Measurements from ENCODE around the gene RND2.

Gene RND2

GRCh38 chr17:43070257-43070656, 45.2 kb downstream of the RND2 start:
- Histone ChIP-seq H3K9me3 (ENCODE audit: control insufficient read depth, low read length) (no peaks in the 10 kb centered on the region), H3K27me3 (ENCODE audit: control insufficient read depth, insufficient read depth, low read length) (no peaks in the 10 kb centered on the region)
- no peak for TF ChIP-seq CTCF (IDR thresholded peaks at IDR 0.05)

GRCh38 chr17:43070872-43071271, 45.8 kb downstream of the RND2 start:
- Histone ChIP-seq H3K36me3 (ENCODE audit: control insufficient read depth, insufficient read depth, low read length) (no peaks in the 10 kb centered on the region), H3K4me3 (ENCODE audit: low read depth, low read length) (no peak overlapping the region), H2AFZ (no peak overlapping the region), H3K9me3 (ENCODE audit: control insufficient read depth, low read length) (no peaks in the 10 kb centered on the region), H3K27ac (no peak overlapping the region), H3K4me2 (ENCODE audit: low read length) (no peak overlapping the region), H3K27me3 (ENCODE audit: control insufficient read depth, insufficient read depth, low read length) (no peaks in the 10 kb centered on the region), H3K4me1 (no peaks in the 10 kb centered on the region), H3K79me2 (no peaks in the 10 kb centered on the region), H3K9ac (no peak overlapping the region)
- no peak for TF ChIP-seq CTCF (IDR thresholded peaks at IDR 0.05)

More at GRCh38 chr17:43070257-43070656, 45.2 kb downstream of the RND2 start:
- Histone ChIP-seq H3K27ac (no peak overlapping the region), H3K4me3 (ENCODE audit: low read depth, low read length) (no peak overlapping the region), H3K79me2 (no peaks in the 10 kb centered on the region), H2AFZ (no peak overlapping the region), H3K9ac (no peak overlapping the region), H3K36me3 (ENCODE audit: control insufficient read depth, insufficient read depth, low read length) (no peaks in the 10 kb centered on the region), H3K4me1 (no peaks in the 10 kb centered on the region), H3K4me2 (ENCODE audit: low read length) (no peak overlapping the region)

GRCh38 chr17:43074869-43075268, 49.8 kb downstream of the RND2 start:
- H3K79me2 ChIP-seq = no peaks in the 10 kb centered on the region
- H3K27me3 ChIP-seq (ENCODE audit: control insufficient read depth, insufficient read depth, low read length) = no peaks in the 10 kb centered on the region
- no peaks in the 10 kb centered on the region for H3K4me1 ChIP-seq
- H3K27ac ChIP-seq = no peak overlapping the region
- no peak overlapping the region for H3K9ac ChIP-seq
- H2AFZ ChIP-seq = no peak overlapping the region
- H3K4me2 ChIP-seq (ENCODE audit: low read length) = no peak overlapping the region
- TF ChIP-seq CTCF (IDR thresholded peaks at IDR 0.05) = no peak
- H3K4me3 ChIP-seq (ENCODE audit: low read depth, low read length) = no peak overlapping the region
- H3K9me3 ChIP-seq (ENCODE audit: control insufficient read depth, low read length) = no peaks in the 10 kb centered on the region
- H3K36me3 ChIP-seq (ENCODE audit: control insufficient read depth, insufficient read depth, low read length) = no peaks in the 10 kb centered on the region

GRCh38 chr17:43079641-43080302, 54.7 kb downstream of the RND2 start:
- Histone ChIP-seq H3K9me3 (ENCODE audit: control insufficient read depth, low read length) (no peaks in the 10 kb centered on the region), H3K9ac (no peak overlapping the region), H3K4me1 (no peaks in the 10 kb centered on the region), H3K79me2 (no peaks in the 10 kb centered on the region), H3K36me3 (ENCODE audit: control insufficient read depth, insufficient read depth, low read length) (no peaks in the 10 kb centered on the region), H3K27me3 (ENCODE audit: control insufficient read depth, insufficient read depth, low read length) (no peaks in the 10 kb centered on the region), H3K4me3 (ENCODE audit: low read depth, low read length) (no peak overlapping the region), H3K4me2 (ENCODE audit: low read length) (no peak overlapping the region), H2AFZ (no peak overlapping the region), H3K27ac (no peak overlapping the region)
- no peak for TF ChIP-seq CTCF (IDR thresholded peaks at IDR 0.05)

All from parathyroid adenoma (tissue), 2 donors.